IPS-20b (cell line): ENCODE measurements around the gene PLEKHG4.

Source experiments
- H3K27ac ChIP-seq: one replicate; pipeline ENCODE4 v1.5.1; 2013; ENCODE audit warnings: low read length
- H3K27me3 ChIP-seq: 2 replicates; pipeline ENCODE4 v1.6.1; 2013; ENCODE audit warnings: mild to moderate bottlenecking, low read length, inconsistent platforms; ENCODE audit not compliant: insufficient read depth
- H3K36me3 ChIP-seq: 2 replicates; pipeline ENCODE4 v1.6.1; 2013; ENCODE audit warnings: low read depth, mild to moderate bottlenecking, inconsistent platforms, low read length, moderate library complexity; ENCODE audit not compliant: insufficient read depth
- H3K4me1 ChIP-seq: 2 replicates; pipeline ENCODE4 v1.6.1; 2013; ENCODE audit warnings: mild to moderate bottlenecking, control low read depth, inconsistent platforms, low read length, moderate library complexity; ENCODE audit not compliant: insufficient read depth
- H3K4me3 ChIP-seq: 2 replicates; pipeline ENCODE4 v1.5.1; 2013; ENCODE audit warnings: mild to moderate bottlenecking, low read length, inconsistent platforms
- H3K9ac ChIP-seq: 2 replicates; pipeline ENCODE4 v1.6.1; 2013; ENCODE audit warnings: low read depth, mild to moderate bottlenecking, inconsistent platforms, low read length, moderate library complexity
- H3K9me3 ChIP-seq: 2 replicates; pipeline ENCODE4 v1.6.1; 2013; ENCODE audit warnings: mild to moderate bottlenecking, low read depth, low read length, inconsistent platforms; ENCODE audit not compliant: insufficient read depth

Gene PLEKHG4

DNA sequence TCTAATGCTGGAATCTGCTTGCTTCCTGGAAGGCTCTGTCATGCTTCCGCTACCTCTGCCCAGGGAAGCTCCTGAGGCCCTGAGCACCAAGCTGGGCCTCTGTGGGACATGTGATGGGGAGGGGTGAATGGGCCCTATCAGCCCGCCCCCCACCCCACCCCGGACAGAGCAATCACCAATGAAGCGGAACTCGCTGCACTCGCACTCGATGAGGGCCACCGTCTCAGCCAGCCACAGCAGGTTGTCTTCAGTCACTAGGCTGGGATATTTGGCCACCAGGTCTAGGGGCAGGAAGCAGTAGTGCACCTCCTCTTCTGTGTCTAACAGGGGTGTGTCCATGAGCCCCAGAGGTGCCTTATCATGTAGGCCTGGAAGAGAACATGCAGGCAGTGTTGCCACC, 23.6 kb downstream of the PLEKHG4 start:
- Histone ChIP-seq H3K9ac (no peak overlapping the region), H3K27ac (no peak overlapping the region), H3K36me3 (no peaks in the 10 kb centered on the region), H3K4me3 (no peak overlapping the region), H3K9me3 (no peaks in the 10 kb centered on the region), H3K4me1 (no peaks in the 10 kb centered on the region), H3K27me3 (no peaks in the 10 kb centered on the region)

DNA sequence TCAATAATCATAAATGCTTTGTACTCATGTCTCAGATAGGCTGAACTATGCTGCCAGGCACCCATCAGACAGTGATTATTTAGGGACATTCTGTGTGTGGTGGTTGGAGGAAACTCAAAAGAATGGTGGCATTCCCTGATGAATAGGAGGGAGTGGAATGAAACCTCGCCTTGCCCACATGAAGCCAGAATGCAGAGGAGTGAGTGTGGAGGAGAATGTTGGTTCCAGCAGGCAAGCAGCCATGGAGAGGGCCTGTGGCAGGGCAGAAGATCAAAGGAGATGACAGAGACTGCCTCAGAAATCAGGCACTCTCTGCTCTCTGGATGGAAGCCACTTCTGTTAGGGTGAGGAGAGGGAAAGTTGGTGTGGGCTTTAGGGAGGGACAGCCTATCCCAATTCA, 24.7 kb downstream of the PLEKHG4 start:
- no peaks in the 10 kb centered on the region for H3K9me3 ChIP-seq
- H3K4me1 ChIP-seq, result no peaks in the 10 kb centered on the region
- no peaks in the 10 kb centered on the region for H3K36me3 ChIP-seq
- no peaks in the 10 kb centered on the region for H3K27me3 ChIP-seq
- no peak overlapping the region for H3K27ac ChIP-seq
- no peak overlapping the region for H3K4me3 ChIP-seq
- H3K9ac ChIP-seq, result no peak overlapping the region

DNA sequence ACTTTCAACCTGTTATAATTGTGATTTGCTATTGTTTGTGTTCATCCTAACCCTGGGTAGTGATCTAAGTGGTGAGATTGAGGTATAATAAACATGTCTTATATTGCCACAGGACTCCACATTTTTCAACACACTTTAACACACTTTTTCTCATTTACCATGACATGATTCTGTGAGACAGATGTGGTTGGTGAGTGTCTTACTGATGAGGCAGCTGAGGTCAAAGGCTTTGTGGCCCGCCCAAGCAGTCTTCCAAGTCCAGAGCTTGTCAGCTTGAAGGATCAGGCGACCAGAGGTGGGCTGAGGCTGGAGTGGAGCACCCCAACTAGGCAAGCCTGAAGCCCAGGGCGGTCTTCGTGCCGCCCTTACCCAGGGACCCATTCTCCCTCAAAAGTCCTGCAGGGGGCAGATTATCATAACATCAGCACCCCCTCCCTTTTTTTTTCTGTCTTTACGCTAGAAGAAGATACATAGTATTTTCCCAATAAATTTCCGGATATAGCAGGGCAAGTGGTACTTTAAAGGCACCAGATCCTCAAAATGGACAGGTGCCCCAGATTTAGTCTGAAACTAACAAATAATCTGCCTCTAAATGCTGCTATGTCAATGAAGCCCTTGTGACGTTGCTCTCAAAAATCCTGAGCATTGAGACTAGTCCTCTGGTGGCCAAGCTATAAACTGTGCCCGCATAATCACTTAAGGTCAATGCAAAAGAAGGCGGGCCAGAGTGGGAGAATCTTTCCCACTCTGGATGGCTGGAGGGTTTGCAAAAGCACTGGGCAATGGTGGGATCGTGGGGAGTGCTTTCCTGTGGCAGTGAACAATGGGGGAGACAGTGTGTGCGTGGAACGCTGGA, 26.1 kb downstream of the PLEKHG4 start:
- no peak overlapping the region for H3K27ac ChIP-seq
- no peaks in the 10 kb centered on the region for H3K9me3 ChIP-seq
- no peak overlapping the region for H3K9ac ChIP-seq
- H3K27me3 ChIP-seq, result peaks cover 4% of the 10 kb centered on the region; the same call in 1 of the 2 replicates
- no peaks in the 10 kb centered on the region for H3K36me3 ChIP-seq
- no peaks in the 10 kb centered on the region for H3K4me1 ChIP-seq
- H3K4me3 ChIP-seq, result no peak overlapping the region

DNA sequence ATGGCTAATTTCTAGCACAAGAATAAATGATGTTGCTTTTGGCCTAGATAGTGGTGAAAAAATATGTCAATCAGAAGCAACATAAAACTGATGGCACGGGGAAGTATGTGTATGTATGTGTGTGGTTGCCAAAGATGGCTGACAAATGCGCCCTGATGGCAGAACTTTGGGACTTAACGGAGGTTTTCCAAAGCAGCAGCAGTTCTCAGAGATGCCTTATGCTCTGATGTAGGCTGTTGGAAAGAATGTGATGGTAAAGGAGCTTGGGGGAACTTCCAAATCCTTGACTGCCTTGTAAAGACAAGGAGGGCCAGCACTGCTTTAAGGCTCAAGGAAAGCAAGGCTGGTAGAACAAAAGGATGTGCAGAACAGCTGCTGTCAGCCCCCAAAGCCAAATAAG, 31.2 kb downstream of the PLEKHG4 start:
- Histone ChIP-seq H3K27me3 (peaks cover 4% of the 10 kb centered on the region; the same call in 1 of the 2 replicates), H3K4me1 (no peaks in the 10 kb centered on the region), H3K9me3 (no peaks in the 10 kb centered on the region), H3K27ac (no peak overlapping the region), H3K4me3 (no peak overlapping the region), H3K36me3 (no peaks in the 10 kb centered on the region), H3K9ac (no peak overlapping the region)

DNA sequence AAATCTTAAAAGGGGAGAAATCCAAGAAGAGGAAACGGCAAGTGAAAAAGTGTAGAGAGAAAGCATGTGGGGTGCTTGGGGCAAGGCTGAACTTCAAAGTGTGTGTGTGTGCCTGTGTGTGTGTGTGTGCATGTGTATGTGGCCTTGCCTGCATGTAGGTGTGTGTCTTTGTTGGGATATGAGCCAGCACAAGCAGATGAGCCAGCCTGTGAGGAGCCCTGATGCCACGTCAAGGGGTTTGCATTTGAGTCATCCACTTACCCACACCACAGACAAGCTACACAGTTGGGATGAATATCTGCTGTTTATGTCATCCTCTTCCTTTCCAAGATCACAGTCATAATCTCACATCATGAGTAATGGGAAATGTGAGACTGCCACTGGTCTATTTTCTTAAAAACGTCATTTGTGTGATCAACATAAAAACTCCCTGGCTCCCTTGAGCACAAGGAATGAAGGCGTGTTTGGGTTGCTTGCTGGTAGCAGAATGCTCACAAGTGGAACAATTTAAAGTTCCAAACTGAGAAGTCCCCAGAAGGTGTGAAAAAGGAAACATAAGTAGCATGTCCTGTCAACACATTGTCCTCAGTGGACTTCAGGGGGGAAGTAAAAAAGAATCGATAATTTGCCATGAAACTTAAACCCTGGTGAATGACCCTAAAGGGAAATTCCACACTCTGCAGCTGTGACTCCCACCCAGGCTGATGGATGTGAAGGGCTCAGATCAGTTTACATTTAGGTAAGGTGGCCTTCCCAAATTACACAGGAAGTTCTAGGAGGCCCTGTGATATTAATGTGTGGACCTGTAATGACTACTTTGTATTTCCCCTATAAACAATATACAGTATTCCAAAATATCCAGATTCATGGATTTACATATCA, 32.5 kb downstream of the PLEKHG4 start:
- Histone ChIP-seq H3K9ac (no peak overlapping the region), H3K27me3 (peaks cover 4% of the 10 kb centered on the region; the same call in 1 of the 2 replicates), H3K27ac (no peak overlapping the region), H3K36me3 (no peaks in the 10 kb centered on the region), H3K4me3 (no peak overlapping the region), H3K4me1 (no peaks in the 10 kb centered on the region), H3K9me3 (no peaks in the 10 kb centered on the region)

DNA sequence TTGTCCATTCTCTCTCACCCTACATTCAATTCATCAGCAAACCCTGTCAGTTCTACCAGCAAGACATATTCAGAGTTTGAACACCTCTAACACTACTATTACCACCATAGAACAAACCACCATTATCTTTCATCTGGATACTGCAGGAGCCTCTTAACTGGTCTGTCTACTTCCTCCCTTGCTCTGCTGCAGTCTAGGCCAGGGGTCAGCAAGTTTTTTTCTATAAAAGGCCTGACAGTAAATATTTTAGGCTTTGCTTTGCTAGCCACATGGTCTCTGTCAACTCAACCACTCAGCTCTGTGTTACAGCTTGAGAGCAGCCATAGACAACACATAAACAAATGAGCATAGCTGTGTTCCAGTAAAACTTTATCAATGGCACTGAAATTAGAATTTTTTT, 33.4 kb downstream of the PLEKHG4 start:
- Histone ChIP-seq H3K4me3 (no peak overlapping the region), H3K9ac (no peak overlapping the region; the same call in 1 of the 2 replicates)

DNA sequence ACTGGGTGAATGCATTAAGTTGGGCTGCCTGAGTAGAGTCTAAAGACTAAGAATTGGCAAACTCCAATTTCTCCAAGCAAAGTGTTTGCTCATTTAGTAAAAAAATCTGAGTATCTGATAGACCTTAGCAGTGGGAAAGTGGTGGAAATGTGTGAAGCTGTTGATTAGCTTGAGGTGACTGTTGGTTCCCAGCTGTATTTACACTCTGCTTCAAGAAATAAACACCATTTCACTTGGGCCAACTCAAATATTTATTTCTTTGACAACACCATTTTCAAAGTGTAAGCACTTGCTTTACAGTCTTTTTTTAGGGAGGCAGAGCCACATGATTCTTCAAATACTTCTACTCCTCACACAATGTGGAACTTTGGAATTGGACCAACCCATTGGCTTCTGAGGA, 38.5 kb downstream of the PLEKHG4 start:
- H3K9ac ChIP-seq, result no peak overlapping the region

More for the DNA sequence above, 33.4 kb downstream of the PLEKHG4 start:
- no peaks in the 10 kb centered on the region for H3K36me3 ChIP-seq
- H3K9me3 ChIP-seq, result no peaks in the 10 kb centered on the region
- no peaks in the 10 kb centered on the region for H3K4me1 ChIP-seq
- peaks cover 4% of the 10 kb centered on the region; the same call in 1 of the 2 replicates for H3K27me3 ChIP-seq
- no peak overlapping the region for H3K27ac ChIP-seq

DNA sequence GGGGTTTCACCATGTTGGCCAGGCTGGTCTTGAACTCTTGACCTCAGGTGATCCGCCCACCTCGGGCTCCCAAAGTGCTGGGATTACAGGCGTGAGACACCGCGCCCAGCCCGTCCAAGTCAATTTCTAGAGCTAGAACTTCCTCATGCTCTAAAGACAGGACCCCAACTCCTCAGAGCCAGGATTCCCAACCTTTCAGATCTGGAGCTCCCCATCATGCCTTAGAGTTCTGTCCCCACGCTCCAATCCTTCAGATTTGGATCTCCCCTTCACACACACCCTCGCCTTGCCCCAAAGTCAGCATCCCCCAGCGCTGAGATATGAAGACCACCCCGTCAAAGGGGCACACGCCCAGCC, 46.8 kb downstream of the PLEKHG4 start:
- peaks cover 50% of the 10 kb centered on the region for H3K27me3 ChIP-seq
- peak overlapping the region; percentile 76 for H3K4me3 ChIP-seq
- H3K9me3 ChIP-seq, result no peaks in the 10 kb centered on the region
- H3K4me1 ChIP-seq, result no peaks in the 10 kb centered on the region
- peak overlapping the region; percentile 72; the same call in 1 of the 2 replicates for H3K9ac ChIP-seq
- H3K27ac ChIP-seq, result no peak overlapping the region
- H3K36me3 ChIP-seq, result no peaks in the 10 kb centered on the region

More for the DNA sequence above, 38.5 kb downstream of the PLEKHG4 start:
- Histone ChIP-seq H3K27me3 (peaks cover 20% of the 10 kb centered on the region), H3K4me3 (no peak overlapping the region), H3K27ac (no peak overlapping the region), H3K36me3 (no peaks in the 10 kb centered on the region), H3K4me1 (no peaks in the 10 kb centered on the region), H3K9me3 (no peaks in the 10 kb centered on the region)

DNA sequence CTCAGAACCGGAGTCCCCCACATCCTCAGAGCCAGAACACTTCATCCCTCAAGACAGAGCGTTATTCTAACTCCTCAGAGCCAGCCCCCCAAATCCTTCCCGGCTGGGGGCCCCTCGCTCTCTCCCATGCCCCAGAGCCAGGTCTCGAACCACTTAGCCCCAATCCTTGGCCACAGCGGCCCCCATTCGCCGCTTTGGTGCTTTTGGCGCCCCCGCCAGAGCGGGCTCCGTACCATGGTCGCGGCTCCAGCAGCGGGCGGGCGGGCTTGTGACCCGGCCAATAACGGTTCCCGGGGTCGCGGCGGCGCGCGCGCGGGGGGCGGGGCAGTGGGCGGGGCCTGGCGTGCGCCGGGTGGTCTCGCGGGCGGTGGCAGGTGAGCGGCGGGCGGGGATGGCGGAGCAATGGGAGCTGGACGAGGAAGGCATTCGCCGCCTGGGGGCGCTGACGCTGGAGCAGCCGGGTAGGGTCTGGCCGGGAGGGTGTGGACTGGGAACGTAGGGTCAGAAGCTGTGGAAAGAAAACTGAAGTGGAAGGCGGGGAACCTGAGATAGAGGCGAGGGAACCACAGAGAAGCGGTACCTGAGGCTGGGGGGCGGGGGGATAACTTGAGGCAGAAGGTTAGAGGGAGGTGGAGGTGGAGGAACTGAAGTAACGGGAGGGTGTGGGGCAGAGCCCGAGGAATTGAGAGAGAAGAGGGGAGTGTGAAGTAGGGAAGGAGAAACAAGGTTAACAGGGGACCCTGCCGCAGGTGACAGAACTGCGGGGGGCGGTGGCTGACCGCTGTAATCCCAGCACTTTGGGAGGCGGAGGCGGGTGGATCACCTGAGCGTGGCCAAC, 47.4 kb downstream of the PLEKHG4 start, which contains the start of the genes KCTD19 and LRRC36:
Gene KCTD19, minus strand, starts transcription at position 270 of the 838 bp plus-strand sequence. Its CDS starts 34 bp downstream, at position 236.
Gene LRRC36, plus strand, starts transcription at position 344 of the 838 bp plus-strand sequence. Its CDS starts 48 bp downstream, at position 392.
- Histone ChIP-seq H3K27me3 (peaks cover 46% of the 10 kb centered on the region), H3K4me1 (no peaks in the 10 kb centered on the region), H3K9me3 (no peaks in the 10 kb centered on the region), H3K4me3 (peak within 1 kb of the TSS; percentile 76), H3K27ac (no peak within 1 kb of the TSS), H3K9ac (peak within 1 kb of the TSS; percentile 72; the same call in 1 of the 2 replicates), H3K36me3 (no peaks in the 10 kb centered on the region)

DNA sequence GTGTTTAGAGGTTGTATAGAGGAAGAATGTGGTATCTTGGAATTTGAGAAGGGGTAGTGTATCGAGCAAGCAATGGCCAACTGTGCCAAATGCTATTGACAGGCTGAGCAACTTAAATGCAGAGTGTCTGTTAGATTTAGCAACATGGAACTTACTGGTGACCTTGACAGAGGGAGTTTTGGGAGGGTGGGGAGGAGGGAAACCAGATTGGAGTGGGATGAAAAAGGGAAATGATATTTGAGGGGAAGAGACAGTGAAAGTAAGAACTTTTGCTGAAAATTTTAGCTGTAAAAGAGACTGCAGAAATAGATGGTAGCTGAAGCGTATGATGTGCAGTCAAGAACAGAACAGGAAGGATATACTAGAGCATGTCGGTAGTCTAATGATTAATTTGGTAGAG, 48.4 kb downstream of the PLEKHG4 start:
- Histone ChIP-seq H3K36me3 (no peaks in the 10 kb centered on the region), H3K9ac (no peak overlapping the region), H3K4me3 (no peak overlapping the region), H3K27me3 (peaks cover 40% of the 10 kb centered on the region), H3K9me3 (no peaks in the 10 kb centered on the region), H3K27ac (no peak overlapping the region), H3K4me1 (no peaks in the 10 kb centered on the region)

DNA sequence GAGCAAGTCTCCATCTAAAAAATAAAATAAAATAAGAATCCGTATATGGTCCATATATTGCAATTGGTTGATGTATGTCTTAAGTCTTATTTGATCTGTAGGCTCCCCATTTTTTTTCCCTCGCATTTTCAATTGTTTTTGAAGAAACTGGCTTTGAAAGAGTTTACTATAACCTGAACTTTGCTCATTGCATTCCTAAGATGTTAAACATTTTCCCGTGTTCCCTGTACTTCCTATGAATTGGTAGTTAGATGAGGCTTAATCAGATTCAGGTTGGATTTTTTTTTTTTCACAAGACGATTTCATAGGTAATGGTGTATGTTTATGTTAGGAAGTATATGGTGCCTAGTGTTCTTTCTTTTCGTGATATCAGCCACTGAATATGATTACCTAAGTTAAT, 50.6 kb downstream of the PLEKHG4 start:
- H3K4me1 ChIP-seq, result no peaks in the 10 kb centered on the region
- no peak overlapping the region for H3K4me3 ChIP-seq
- H3K27me3 ChIP-seq, result peaks cover 18% of the 10 kb centered on the region
- no peaks in the 10 kb centered on the region for H3K36me3 ChIP-seq
- H3K27ac ChIP-seq, result no peak overlapping the region
- no peaks in the 10 kb centered on the region for H3K9me3 ChIP-seq
- H3K9ac ChIP-seq, result no peak overlapping the region
